ENCODE data around the gene ALKAL2. TPM values are rescaled to one million over a fixed set of nuclear protein-coding genes. Genes with fewer than 3 reads are reported as not detected.

The ALKAL2 gene
- total RNA-seq, 4 donors from 2014 or later = 4.8 TPM; not detected in 3

DNA sequence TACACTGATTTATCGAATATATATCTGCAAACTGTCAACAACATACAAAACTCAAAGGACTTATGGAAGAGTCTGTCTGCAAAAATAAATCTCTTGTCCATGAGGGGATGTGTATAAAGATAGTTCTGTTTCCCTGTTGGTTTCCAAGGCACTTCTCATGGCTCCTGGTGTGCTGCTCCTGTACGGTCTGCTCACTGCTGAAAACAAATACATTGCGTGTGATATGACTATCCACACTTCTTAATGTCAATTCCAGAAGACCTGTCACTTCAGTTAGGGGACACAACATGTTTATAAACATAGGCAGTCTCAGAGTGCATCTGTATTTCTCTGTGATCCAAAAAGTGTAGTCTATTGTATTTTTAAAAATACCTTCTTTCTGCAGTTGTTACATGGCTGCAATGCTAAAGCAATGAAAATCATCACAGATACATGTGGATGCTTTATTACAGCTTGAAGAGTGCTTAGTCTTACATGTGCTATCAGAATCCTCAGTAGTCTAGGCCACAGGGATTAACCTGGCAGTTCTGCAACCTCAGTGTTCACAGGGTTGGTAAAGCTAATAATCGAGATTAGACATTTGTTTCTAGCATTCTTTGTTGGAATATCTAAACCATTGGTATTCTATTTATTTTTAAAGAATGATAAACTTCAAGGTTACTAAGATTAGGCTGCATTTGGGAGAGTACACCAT lies 7.8 kb downstream of the ALKAL2 start:
- intact Hi-C loops (cut with DNase I) = no loop called here
- H3K4me1 ChIP-seq = no peaks in the 10 kb centered on the region
- no peak for DNase-seq
- no peak overlapping the region for H3K4me3 ChIP-seq
- no peak overlapping the region for H3K27ac ChIP-seq
- TF ChIP-seq, protein P1, sequence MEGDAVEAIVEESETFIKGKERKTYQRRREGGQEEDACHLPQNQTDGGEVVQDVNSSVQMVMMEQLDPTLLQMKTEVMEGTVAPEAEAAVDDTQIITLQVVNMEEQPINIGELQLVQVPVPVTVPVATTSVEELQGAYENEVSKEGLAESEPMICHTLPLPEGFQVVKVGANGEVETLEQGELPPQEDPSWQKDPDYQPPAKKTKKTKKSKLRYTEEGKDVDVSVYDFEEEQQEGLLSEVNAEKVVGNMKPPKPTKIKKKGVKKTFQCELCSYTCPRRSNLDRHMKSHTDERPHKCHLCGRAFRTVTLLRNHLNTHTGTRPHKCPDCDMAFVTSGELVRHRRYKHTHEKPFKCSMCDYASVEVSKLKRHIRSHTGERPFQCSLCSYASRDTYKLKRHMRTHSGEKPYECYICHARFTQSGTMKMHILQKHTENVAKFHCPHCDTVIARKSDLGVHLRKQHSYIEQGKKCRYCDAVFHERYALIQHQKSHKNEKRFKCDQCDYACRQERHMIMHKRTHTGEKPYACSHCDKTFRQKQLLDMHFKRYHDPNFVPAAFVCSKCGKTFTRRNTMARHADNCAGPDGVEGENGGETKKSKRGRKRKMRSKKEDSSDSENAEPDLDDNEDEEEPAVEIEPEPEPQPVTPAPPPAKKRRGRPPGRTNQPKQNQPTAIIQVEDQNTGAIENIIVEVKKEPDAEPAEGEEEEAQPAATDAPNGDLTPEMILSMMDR (IDR thresholded peaks at IDR 0.05) = no peak
- TF ChIP-seq POLR2A (IDR thresholded peaks at IDR 0.05) = no peak
- no peaks in the 10 kb centered on the region for H3K9me3 ChIP-seq
- 83 to 89% methylated on average over 4 of the region's 4 CpGs for WGBS, 2 donors
- H3K27me3 ChIP-seq = no peaks in the 10 kb centered on the region
- peaks cover 10 to 82% (median 33%) of the 10 kb centered on the region in 3 donors for H3K36me3 ChIP-seq

DNA sequence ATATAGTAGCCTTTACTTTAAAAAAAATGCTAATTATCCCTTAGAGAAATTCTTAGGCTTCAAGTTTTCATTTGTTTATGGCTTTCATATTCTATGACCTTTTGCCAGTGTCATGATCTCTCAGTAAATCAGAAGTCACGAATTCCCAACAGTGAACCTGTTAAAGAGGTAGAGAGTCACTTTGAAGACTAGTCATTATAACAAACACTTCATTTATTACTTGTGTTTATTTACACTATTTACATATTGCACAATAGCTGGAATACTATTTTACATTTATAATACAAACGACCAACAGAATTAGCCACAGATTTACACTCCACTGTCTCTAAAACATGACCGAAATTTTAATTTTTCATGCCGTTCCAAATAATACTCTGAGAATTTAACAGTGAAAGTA lies 8.5 kb downstream of the ALKAL2 start:
- Histone ChIP-seq H3K27ac (no peak overlapping the region), H3K36me3 (peaks cover 10 to 89% (median 33%) of the 10 kb centered on the region in 3 donors), H3K4me3 (no peak overlapping the region), H3K9me3 (no peaks in the 10 kb centered on the region), H3K4me1 (no peaks in the 10 kb centered on the region), H3K27me3 (no peaks in the 10 kb centered on the region)
- TF ChIP-seq POLR2A (IDR thresholded peaks at IDR 0.05) = no peak
- TF ChIP-seq, protein P1 (IDR thresholded peaks at IDR 0.05) = no peak
- no peak for DNase-seq
- intact Hi-C loops (cut with DNase I) = no loop called here
- WGBS, 2 donors = 79 to 82% methylated on average over 4 of the region's 4 CpGs

DNA sequence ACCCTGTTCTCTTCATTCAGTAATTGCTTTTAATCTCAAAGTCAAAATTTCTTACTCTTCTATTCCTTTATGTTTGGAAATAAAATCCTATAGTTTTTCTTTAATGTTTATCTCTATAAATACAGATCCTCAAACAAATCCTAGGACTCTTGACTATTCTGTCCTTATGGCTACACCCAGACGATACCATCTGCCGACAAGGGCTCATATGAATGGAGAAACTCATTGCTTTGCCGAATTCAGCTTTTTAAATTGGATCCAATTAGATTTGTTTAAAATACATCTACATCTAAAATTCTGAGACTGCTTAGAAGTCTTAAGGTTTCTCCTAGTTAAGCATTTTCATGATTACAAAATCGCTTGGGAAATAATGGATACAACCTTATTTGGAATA lies 9.0 kb downstream of the ALKAL2 start:
- Histone ChIP-seq H3K27me3 (no peaks in the 10 kb centered on the region), H3K27ac (no peak overlapping the region), H3K9me3 (no peaks in the 10 kb centered on the region), H3K4me1 (no peaks in the 10 kb centered on the region), H3K36me3 (peaks cover 10 to 92% (median 33%) of the 10 kb centered on the region in 3 donors), H3K4me3 (no peak overlapping the region)
- DNase-seq = no peak
- WGBS, 2 donors = 89 to 90% methylated on average over 4 of the region's 4 CpGs
- TF ChIP-seq POLR2A (IDR thresholded peaks at IDR 0.05) = no peak
- TF ChIP-seq, protein P1 (IDR thresholded peaks at IDR 0.05) = no peak
- intact Hi-C loops (cut with DNase I) = no loop called here

DNA sequence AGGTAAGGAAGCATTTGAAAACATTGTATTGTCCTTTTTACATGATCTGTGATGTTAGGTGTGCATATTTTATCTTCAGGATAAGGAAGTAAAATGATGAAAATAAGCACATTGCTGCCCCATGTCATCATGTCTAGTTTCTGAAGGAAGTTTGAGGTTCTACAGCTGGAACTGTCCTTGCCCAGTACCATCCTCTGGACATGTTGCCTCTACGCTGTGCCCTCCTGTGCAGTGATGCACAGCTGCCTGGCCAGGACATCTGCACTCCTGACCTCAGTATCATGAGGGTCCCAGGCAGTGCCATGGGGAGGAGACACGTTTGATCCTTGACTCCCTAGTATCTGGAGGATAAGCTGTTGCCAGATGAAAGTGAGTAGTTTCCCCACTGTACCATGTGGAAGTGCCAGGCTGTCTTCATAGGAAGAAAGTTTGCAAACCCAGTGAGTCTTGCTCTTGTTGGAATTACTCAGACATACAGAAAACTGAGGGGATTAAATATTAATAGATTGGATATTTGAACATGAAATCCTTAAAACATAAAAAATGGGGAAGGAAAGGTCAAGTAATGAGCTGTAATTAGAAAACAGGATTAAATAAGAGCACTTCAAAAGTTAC lies 9.5 kb downstream of the ALKAL2 start:
- Histone ChIP-seq H3K9me3 (no peaks in the 10 kb centered on the region), H3K27me3 (no peaks in the 10 kb centered on the region), H3K4me3 (no peak overlapping the region), H3K27ac (no peak overlapping the region), H3K36me3 (peaks cover 10 to 96% (median 33%) of the 10 kb centered on the region in 3 donors), H3K4me1 (peaks cover 0 to 1% (median 0%) of the 10 kb centered on the region in 3 donors)
- no peak for TF ChIP-seq POLR2A (IDR thresholded peaks at IDR 0.05)
- TF ChIP-seq, protein P1 (IDR thresholded peaks at IDR 0.05) = no peak
- intact Hi-C loops (cut with DNase I) = no loop called here
- DNase-seq = no peak
- 100% methylated on average over 1 of the region's 2 CpGs for whole genome bisulfite sequencing, 2 donors

DNA sequence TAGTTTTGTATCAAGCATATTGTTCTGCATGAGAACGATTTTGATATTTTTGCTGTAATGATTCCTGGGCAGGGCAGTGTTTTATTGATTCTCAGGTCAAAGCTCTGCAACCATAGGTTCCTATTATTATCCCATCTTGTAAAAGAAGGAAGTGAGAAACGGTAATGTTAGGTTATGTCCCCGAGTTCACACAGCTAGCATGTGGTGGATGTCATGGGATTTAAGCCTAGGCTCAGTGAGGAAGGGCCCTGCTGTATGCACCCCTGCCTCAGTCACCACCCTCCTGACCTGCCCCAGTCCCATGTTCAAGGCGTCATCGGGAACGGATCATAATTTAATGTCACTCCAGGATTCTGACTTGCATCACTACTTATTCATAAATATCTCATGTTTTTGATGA lies 12.4 kb downstream of the ALKAL2 start:
- peaks cover 0 to 89% (median 30%) of the 10 kb centered on the region in 3 donors for H3K36me3 ChIP-seq
- WGBS, 2 donors = 76 to 77% methylated on average over 6 of the region's 6 CpGs

More for the DNA sequence above, 12.4 kb downstream of the ALKAL2 start:
- H3K27ac ChIP-seq = no peak overlapping the region
- intact Hi-C loops (cut with DNase I) = no loop called here
- H3K27me3 ChIP-seq = no peaks in the 10 kb centered on the region
- no peaks in the 10 kb centered on the region for H3K9me3 ChIP-seq
- TF ChIP-seq POLR2A (IDR thresholded peaks at IDR 0.05) = no peak
- TF ChIP-seq, protein P1 (IDR thresholded peaks at IDR 0.05) = no peak
- no peak overlapping the region for H3K4me3 ChIP-seq
- H3K4me1 ChIP-seq = peaks cover 0 to 9% (median 0%) of the 10 kb centered on the region in 3 donors
- no peak for DNase-seq
